Inflammatory macrophage treated with lipopolysaccharide for 1 hour (primary cell): ENCODE data around the gene ITPKB.
"Not testable (repeated sequence)": the region's sequence is repeated elsewhere in the genome, so short reads cannot be mapped to it uniquely, and the experiment has no call there.

ENCODE experiments used
- DNase-seq, 2 donors: peaks; one replicate each; pipeline ENCODE4 v3.0.0-alpha.2; 2020 to 2022

The ITPKB gene

GRCh38 chr1:226598955-226599354 is 140.1 kb downstream of the ITPKB start:
- not testable (repeated sequence) for DNase-seq

- DNase-seq, result no peak
Measured at GRCh38 chr1:226598455-226598849, 140.6 kb downstream of the ITPKB start.

- DNase-seq, result no peak
Measured at GRCh38 chr1:226597616-226598454, 141.2 kb downstream of the ITPKB start.

- DNase-seq, result no peak
Measured at GRCh38 chr1:226596531-226597165, 142.4 kb downstream of the ITPKB start.

GRCh38 chr1:226593541-226593940 is 145.5 kb downstream of the ITPKB start:
- DNase-seq, result no peak

- DNase-seq, result no peak
Measured at GRCh38 chr1:226590614-226591013, 148.5 kb downstream of the ITPKB start.

GRCh38 chr1:226589008-226589733 is 149.9 kb downstream of the ITPKB start:
- peak in 1 of 2 donors; percentile 22 for DNase-seq

- DNase-seq, result peak in 1 of 2 donors; percentile 31
Measured at GRCh38 chr1:226588484-226588883, 150.6 kb downstream of the ITPKB start.

GRCh38 chr1:226586650-226587422 is 152.2 kb downstream of the ITPKB start:
- DNase-seq, result peak in 1 of 2 donors; percentile 37

- DNase-seq, result no peak
Measured at GRCh38 chr1:226586116-226586515, 153.0 kb downstream of the ITPKB start.

- no peak for DNase-seq
Measured at GRCh38 chr1:226584164-226584563, 154.9 kb downstream of the ITPKB start.

GRCh38 chr1:226582966-226583365 is 156.1 kb downstream of the ITPKB start:
- DNase-seq, result peak; percentile 54 to 81
